A673 (cell line): ENCODE results near the gene EOLA1. TPM values are rescaled to one million over a fixed set of nuclear protein-coding genes. Genes with fewer than 3 reads are reported as not detected.

ENCODE experiments used
- BruUV-seq: library from RNA; stranded (reverse); fragments of 400-500 nt; replicated peaks from 2 replicates; lab custom pipeline; 2021; lab: Mats Ljungman, UMichigan
- CTCF ChIA-PET: fragments of 300-600 bp; sonication (Branson Sonifier 250); formaldehyde crosslinking; loops from one replicate; lab custom pipeline; 2022; ENCODE audit warnings: antibody characterized with exemption; lab: Charles Lee
- POLR2A ChIA-PET: fragments of 300-600 bp; sonication (Branson Sonifier 250); formaldehyde crosslinking; loops from one replicate; lab custom pipeline; 2022; ENCODE audit warnings: antibody characterized with exemption; ENCODE audit not compliant: low non-redundant PET; lab: Charles Lee
- DNase-seq: peaks from one replicate; pipeline ENCODE4 v3.0.0-alpha.2; 2015; ENCODE audit warnings: low spot score
- H3K27ac ChIP-seq: fragments of 200-600 bp; sonication (generic); 2 replicates; pipeline ENCODE4 v1.5.1; 2016; ENCODE audit warnings: mixed run types, low read depth, mild to moderate bottlenecking, mixed read lengths, antibody characterized with exemption, low read length; ENCODE audit not compliant: poor library complexity, severe bottlenecking
- H3K27me3 ChIP-seq: fragments of 200-600 bp; sonication (generic); replicated peaks from 2 replicates; pipeline ENCODE4 v1.6.1; 2017; ENCODE audit warnings: mixed run types, low read depth, mild to moderate bottlenecking, mixed read lengths, antibody characterized with exemption, low read length; ENCODE audit not compliant: insufficient read depth, poor library complexity
- H3K36me3 ChIP-seq: fragments of 200-600 bp; sonication (generic); 2 replicates; pipeline ENCODE4 v1.6.1; 2016; ENCODE audit warnings: mixed run types, mild to moderate bottlenecking, mixed read lengths, antibody characterized with exemption, low read length; ENCODE audit not compliant: insufficient read depth, poor library complexity, severe bottlenecking
- H3K4me1 ChIP-seq: fragments of 200-600 bp; sonication (generic); 2 replicates; pipeline ENCODE4 v1.6.1; 2017; ENCODE audit warnings: mixed run types, mild to moderate bottlenecking, mixed read lengths, antibody characterized with exemption, low read length; ENCODE audit not compliant: insufficient read depth, poor library complexity, severe bottlenecking
- H3K4me3 ChIP-seq: fragments of 200-600 bp; sonication (generic); 2 replicates; pipeline ENCODE4 v1.5.1; 2016; ENCODE audit warnings: low read depth, mixed run types, mild to moderate bottlenecking, mixed read lengths, low read length; ENCODE audit not compliant: poor library complexity, severe bottlenecking
- H3K9me3 ChIP-seq: fragments of 200-600 bp; sonication (generic); 2 replicates; pipeline ENCODE4 v1.6.1; 2016; ENCODE audit warnings: mixed run types, low read depth, mild to moderate bottlenecking, mixed read lengths, antibody characterized with exemption, low read length; ENCODE audit not compliant: poor library complexity, severe bottlenecking
- CTCF ChIP-seq: fragments of 300-800, 200-600 bp; sonication (generic); conservative IDR thresholded peaks from 2 replicates; pipeline ENCODE4 v1.5.1; 2017; ENCODE audit warnings: low read depth, mild to moderate bottlenecking, antibody characterized with exemption, low read length, moderate library complexity, mixed read lengths
- EZH2 ChIP-seq: fragments of 200-600 bp; sonication (generic); IDR thresholded peaks from 2 replicates; pipeline ENCODE4 v1.6.1; 2017; ENCODE audit warnings: borderline replicate concordance, low read depth, mild to moderate bottlenecking, mixed read lengths, antibody characterized with exemption, low read length; ENCODE audit not compliant: poor library complexity, severe bottlenecking
- intact Hi-C: fragments of 100-400 bp; cut with micrococcal nuclease; formaldehyde crosslinking; loops from one replicate; pipeline ENCODE4 v1.10.0; 2022; ENCODE audit not compliant: unreplicated experiment
- total RNA-seq: library from RNA; stranded (reverse); gene quantifications from 2 replicates; pipeline ENCODE4 v1.2.3, GENCODE V29; 2021

EOLA1 gene
- total RNA-seq, 1 experiment from 2014 or later = 15.3 TPM

GRCh38 chrX:149494844-149495565, 45.8 kb upstream of the EOLA1 start:
- no peaks in the 10 kb centered on the region for H3K9me3 ChIP-seq
- no TSS peak for BruUV-seq
- H3K36me3 ChIP-seq = peaks cover 8% of the 10 kb centered on the region
- intact Hi-C loops = no loop called here
- no peak for DNase-seq
- no peaks in the 10 kb centered on the region for H3K4me1 ChIP-seq
- TF ChIP-seq CTCF = no peak
- TF ChIP-seq EZH2 = no peak
- CTCF ChIA-PET = no interaction called here
- H3K27ac ChIP-seq = no peak overlapping the region
- POLR2A ChIA-PET = no interaction called here
- no peaks in the 10 kb centered on the region for H3K27me3 ChIP-seq
- no peak overlapping the region for H3K4me3 ChIP-seq

- no peak overlapping the region for H3K27ac ChIP-seq
- intact Hi-C loops = no loop called here
- peaks cover 9% of the 10 kb centered on the region for H3K36me3 ChIP-seq
- no peaks in the 10 kb centered on the region for H3K27me3 ChIP-seq
- ChIA-PET POLR2A (no interaction called here), CTCF (no interaction called here)
- no peaks in the 10 kb centered on the region for H3K9me3 ChIP-seq
- no peak overlapping the region for H3K4me3 ChIP-seq
- TF ChIP-seq EZH2 = no peak
- TF ChIP-seq CTCF = no peak
- no TSS peak for BruUV-seq
- peak; percentile 4 for DNase-seq
- H3K4me1 ChIP-seq = no peaks in the 10 kb centered on the region
Observed at GRCh38 chrX:149495573-149496071, 45.2 kb upstream of the EOLA1 start.

- DNase-seq = no peak
- Histone ChIP-seq H3K36me3 (peaks cover 11% of the 10 kb centered on the region), H3K4me1 (no peaks in the 10 kb centered on the region), H3K27ac (no peak overlapping the region), H3K9me3 (no peaks in the 10 kb centered on the region), H3K27me3 (no peaks in the 10 kb centered on the region), H3K4me3 (no peak overlapping the region)
- no peak for TF ChIP-seq CTCF
- no peak for TF ChIP-seq EZH2
- CTCF ChIA-PET = no interaction called here
- intact Hi-C loops = no loop called here
- POLR2A ChIA-PET = no interaction called here
- BruUV-seq = no TSS peak
Observed at GRCh38 chrX:149497054-149497453, 43.8 kb upstream of the EOLA1 start.
